GM12872 (cell line): Measurements from ENCODE around the gene KDM7A.

Experiments
- TF ChIP-seq, protein P1 (sequence below): IDR thresholded peaks from 3 replicates; pipeline ENCODE4 v1.5.1; 2011; ENCODE audit warnings: low read depth, mild to moderate bottlenecking, low read length, moderate library complexity; ENCODE audit not compliant: insufficient read depth

Gene KDM7A

DNA sequence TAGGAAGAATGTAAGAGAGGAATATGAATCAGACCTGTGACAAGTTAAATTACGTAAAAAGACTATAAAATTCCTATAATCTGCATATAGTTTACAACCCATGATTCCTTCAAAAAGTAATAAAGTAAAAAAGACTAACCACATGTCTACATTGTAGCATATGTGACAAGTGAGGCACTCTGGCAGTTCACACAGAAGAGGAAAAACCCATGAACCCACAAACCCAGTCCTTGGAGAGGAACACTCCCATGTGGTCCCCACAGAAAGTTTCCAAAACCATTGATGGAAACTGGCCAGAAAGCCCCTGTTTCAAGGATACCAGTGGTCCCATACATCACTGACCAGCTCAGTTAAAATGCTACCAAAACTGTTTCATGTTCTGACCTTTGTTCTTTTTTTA, 15.7 kb downstream of the KDM7A start:
- TF ChIP-seq, protein P1, sequence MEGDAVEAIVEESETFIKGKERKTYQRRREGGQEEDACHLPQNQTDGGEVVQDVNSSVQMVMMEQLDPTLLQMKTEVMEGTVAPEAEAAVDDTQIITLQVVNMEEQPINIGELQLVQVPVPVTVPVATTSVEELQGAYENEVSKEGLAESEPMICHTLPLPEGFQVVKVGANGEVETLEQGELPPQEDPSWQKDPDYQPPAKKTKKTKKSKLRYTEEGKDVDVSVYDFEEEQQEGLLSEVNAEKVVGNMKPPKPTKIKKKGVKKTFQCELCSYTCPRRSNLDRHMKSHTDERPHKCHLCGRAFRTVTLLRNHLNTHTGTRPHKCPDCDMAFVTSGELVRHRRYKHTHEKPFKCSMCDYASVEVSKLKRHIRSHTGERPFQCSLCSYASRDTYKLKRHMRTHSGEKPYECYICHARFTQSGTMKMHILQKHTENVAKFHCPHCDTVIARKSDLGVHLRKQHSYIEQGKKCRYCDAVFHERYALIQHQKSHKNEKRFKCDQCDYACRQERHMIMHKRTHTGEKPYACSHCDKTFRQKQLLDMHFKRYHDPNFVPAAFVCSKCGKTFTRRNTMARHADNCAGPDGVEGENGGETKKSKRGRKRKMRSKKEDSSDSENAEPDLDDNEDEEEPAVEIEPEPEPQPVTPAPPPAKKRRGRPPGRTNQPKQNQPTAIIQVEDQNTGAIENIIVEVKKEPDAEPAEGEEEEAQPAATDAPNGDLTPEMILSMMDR = no peak

DNA sequence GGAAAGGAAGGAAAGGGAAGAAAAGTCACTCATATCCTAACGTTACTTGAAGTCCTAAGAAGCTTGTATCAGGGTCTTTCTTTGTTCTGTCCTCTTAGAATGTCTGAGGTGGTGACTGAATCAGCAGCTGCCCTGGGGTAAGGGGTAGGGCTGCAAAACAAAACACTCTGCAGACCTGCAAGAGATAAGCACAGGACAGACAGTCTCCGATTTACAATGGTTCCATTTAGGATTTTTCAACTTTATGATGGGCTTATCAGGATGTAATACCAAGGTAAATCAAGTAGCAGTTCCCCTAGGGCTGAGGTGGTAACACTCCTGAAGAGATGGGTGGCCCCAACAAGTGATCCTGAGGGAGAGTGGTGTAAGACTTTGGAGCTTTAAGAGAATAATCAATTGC, 16.5 kb downstream of the KDM7A start:
- TF ChIP-seq, protein P1 = no peak

DNA sequence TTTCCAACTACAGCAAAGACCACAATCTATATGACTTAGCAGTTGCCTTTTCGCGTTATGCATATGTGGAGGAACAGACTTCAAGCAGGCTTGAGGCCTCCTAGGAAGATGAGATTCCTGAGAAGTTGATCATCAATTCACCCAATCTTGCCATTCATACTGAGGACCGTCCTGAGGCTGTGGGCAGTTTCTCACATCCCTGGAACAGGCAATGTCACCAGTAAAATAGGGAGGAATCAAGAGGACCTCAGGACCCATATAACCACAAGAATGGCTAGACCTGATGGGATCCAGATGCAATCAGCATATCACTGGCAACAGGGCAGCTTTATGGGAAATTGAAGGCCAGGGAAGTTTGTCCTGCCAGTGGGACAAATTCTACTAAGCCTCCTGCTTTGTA, 17.3 kb downstream of the KDM7A start:
- TF ChIP-seq, protein P1 = no peak

DNA sequence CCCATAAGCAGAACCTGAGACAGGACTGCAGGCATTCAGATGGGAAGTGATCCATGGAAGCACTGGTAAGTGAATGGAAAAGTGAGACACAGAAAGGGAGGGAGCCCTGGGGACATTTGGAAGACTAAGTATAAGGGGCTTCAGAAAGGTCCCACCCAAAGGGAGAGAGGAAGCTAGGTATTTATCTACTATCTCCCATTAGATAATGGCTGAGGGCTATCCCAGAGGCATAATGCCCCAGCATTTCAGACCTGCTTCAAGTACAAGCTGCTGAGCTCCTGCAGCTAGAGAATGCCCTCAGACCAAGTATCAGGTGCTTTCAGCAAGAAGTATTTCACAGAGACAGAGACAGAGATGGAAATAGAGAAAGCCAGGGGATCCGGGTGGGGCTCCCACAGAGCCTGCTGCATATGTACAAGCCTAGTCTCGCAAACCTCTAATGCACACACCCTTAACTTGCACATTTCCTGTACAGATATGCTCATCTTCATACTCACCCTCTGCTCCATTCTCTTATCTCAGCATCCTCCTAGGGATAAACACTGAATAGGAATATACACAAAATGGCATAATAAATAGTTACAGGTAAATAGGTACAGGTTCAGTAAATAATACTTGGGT, 20.2 kb downstream of the KDM7A start:
- TF ChIP-seq, protein P1 = no peak

DNA sequence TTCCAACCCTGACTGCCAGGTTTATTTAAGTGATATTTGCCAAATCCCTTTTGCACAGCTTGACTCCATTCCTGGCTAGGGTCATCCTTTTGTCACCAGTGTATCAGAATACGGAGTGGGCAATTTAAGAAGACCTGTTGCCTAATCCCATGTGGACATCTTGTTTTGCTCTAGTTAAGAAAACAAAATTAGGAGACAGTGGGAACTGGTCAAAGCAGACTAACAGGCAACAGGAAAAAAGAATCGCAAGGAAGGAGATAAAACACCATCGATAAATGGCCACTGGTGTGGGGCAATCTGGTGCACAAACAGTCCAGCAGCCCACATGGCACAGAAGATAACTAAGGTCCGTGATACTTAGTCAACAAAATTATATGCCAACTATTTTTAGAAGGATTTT, 21.4 kb downstream of the KDM7A start:
- TF ChIP-seq, protein P1 = no peak

DNA sequence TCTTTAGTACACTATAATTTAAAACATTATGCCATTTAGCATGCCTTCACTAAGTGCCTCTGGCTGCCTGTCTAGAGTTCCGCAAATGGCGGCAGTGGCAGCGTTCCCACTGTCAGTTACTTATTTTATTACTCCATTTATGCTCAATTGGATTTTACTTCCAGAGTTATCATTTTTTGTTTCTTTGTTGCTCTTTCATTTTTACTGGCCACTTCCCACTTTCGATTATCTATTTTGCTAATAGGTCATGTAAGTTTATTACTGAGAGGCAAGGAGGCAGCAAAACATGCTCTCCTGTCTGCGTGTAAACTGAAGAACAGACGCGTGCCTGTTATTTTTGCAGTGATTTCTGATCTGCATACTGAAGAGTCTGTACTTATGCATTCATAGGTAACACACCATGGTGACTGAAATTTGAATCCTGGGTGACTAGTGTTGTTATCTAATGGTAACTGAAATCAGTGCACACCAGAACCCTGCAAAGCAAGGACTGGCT, 23.1 kb downstream of the KDM7A start:
- TF ChIP-seq, protein P1 = no peak

DNA sequence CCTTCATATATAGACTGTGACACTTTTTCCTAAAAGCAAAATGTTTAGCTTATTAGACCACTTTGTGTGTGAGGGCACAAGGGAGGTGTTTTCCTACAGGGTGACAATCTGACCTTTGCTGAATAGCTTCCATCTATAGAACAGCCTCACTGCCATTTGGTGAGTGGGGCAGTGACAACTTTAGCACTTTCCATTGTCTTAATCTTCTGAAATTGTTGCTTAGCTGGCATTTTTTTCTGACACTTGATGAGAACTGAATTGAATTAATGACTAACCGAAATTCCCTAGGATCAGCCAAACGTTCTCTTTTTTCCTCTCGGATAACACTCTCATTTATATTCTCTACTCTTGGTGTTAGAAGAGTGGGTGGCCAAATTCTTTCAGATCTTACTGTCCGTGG, 30.2 kb downstream of the KDM7A start:
- TF ChIP-seq, protein P1 = no peak
